Lower leg skin (tissue), 4 donors: ENCODE data around the gene S1PR3. TPM values are rescaled to one million over a fixed set of nuclear protein-coding genes. Genes with fewer than 3 reads are reported as not detected.
A peak's percentile ranks its signal among the peaks of the same experiment; 100 is the strongest.
"Not testable (repeated sequence)": the region's sequence is repeated elsewhere in the genome, so short reads cannot be mapped to it uniquely, and the experiment has no call there.

ENCODE experiments used
- DNase-seq, 2 donors: peaks; one replicate each; pipeline ENCODE4 v3.0.0-alpha.2; 2019; ENCODE audit warnings: low spot score in 2 of 2
- H3K4me3 ChIP-seq: fragments of 200-600 bp; sonication (generic); 2 replicates; pipeline ENCODE4 v1.5.1; 2017; ENCODE audit warnings: mild to moderate bottlenecking, low read depth; ENCODE audit not compliant: poor library complexity, severe bottlenecking
- POLR2A ChIP-seq, 2 donors: fragments of 450-650 bp; IDR thresholded peaks; one replicate each; pipeline ENCODE4 v1.6.1; 2016 to 2017; ENCODE audit warnings: antibody characterized with exemption in 2 of 2, mild to moderate bottlenecking in 1 of 2, moderate library complexity in 1 of 2
- WGBS, 2 donors: methylation state at CpG; one replicate each; pipeline ENCODE4 v1.1.5; 2018; 5-methylcytosine and 5-hydroxymethylcytosine counted together
- intact Hi-C: fragments of 100-400 bp; cut with DNase I; formaldehyde crosslinking; loops from one replicate; pipeline ENCODE4 v1.15.0; 2023; ENCODE audit warnings: low total_unique reads
- total RNA-seq, 4 donors: library from RNA; depleted of rRNA; stranded (reverse); fragments of >200 nt; gene quantifications; one replicate each; pipeline ENCODE4 v1.1.0, GENCODE V29; 2016
- TF ChIP-seq, protein P1 (sequence below), 3 donors: fragments of 450-650 bp; IDR thresholded peaks; one replicate each; pipeline ENCODE4 v1.5.1; 2016; ENCODE audit warnings: antibody characterized with exemption in 3 of 3, mild to moderate bottlenecking in 3 of 3, moderate library complexity in 2 of 3

Gene S1PR3
- total RNA-seq = 10 to 100 TPM in 1 of 4 donors, 1 to 10 TPM in 3; 3.1 to 10.9 (median 7.2) TPM

DNA sequence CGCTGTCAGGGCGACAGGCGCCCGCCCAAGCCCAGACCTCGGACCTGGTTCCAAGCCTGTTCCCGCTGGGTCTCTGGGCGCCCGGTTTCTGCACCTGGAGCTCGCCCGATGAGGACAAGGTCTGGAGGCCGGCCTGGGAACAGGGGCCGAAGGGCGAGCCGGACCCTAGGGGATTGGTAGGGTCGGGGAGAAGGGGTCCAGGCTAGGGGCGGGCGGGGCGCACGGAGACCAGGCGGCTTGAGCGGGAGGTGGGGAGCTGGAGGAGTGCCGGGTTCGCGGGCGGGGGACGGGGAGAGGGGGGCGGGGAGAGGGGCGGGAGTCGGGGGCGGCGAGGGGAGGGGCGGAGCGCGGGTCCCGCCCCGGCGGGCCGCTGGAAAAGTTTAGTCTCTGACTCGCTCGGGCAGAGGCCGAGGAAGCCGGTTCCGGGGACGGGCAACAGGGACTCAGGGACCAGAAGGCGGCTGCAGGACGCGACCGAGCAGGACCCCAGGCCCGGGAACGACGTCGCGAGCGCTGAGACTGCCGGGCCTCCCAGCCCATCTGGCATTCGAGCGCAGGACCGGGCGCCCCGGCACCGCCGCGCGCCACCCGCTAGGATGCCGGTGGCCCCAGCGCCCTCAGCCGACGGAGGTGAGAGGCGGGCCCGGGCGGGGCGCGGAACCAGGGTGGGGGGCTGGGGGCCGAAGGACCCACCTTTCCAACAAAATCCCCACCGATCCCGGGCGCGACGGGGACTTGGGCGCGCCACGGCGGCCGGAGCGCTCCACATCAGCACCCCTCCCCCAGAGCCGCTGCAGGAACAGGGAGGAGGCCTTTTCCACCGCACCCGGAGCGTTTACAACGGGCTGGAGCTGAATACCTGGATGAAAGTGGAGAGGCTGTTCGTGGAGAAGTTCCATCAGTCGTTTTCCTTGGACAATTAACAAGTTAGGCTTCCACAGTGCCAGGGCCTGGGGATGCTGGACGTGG is at the start of gene S1PR3:
S1PR3 (plus strand) TSS at position 403 of the 969 bp plus-strand sequence. CDS start 9,733 bp downstream, outside the sequence.
- intact Hi-C loops = loop anchor here (5.0 kb wide), 1 partner anchor 604 kb away; the partner anchor contains the start of gene SPIN1
- WGBS, 2 donors = 3 to 6% methylated on average over 46 to 77 of the region's 94 CpGs
- DNase-seq = peak in 1 of 2 donors; percentile 90

DNA sequence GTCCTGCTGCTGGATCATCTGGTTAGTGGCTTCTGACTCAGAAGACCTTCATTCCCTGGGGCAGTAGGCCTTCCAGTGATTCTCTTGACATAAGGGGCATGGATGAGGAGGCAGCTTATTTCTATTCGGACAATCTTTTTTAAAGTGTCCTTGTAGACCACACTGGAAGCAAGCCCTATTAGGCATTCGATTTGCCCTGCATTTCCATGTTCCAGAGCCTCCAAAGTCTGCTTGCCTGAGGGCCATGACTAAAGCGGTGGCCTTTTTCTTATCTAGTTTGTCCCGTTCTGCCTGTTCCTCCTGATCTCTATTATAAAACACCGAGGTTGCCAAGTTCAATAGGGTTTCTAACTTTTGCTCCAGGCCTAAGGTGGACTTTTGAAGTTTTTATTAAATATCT is 49.7 kb upstream of the S1PR3 start:
- intact Hi-C loops, H3K4me3 ChIP-seq: not testable (repeated sequence)
- DNase-seq = peak in 1 of 2 donors; percentile 36
- 36 to 67% methylated on average over 5 of the region's 5 CpGs for WGBS, 2 donors

More for the DNA sequence above, at the start of gene S1PR3:
- TF ChIP-seq, protein P1, sequence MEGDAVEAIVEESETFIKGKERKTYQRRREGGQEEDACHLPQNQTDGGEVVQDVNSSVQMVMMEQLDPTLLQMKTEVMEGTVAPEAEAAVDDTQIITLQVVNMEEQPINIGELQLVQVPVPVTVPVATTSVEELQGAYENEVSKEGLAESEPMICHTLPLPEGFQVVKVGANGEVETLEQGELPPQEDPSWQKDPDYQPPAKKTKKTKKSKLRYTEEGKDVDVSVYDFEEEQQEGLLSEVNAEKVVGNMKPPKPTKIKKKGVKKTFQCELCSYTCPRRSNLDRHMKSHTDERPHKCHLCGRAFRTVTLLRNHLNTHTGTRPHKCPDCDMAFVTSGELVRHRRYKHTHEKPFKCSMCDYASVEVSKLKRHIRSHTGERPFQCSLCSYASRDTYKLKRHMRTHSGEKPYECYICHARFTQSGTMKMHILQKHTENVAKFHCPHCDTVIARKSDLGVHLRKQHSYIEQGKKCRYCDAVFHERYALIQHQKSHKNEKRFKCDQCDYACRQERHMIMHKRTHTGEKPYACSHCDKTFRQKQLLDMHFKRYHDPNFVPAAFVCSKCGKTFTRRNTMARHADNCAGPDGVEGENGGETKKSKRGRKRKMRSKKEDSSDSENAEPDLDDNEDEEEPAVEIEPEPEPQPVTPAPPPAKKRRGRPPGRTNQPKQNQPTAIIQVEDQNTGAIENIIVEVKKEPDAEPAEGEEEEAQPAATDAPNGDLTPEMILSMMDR (IDR thresholded peaks at IDR 0.05) = no peak
- no peak for TF ChIP-seq POLR2A (IDR thresholded peaks at IDR 0.05)
- H3K4me3 ChIP-seq = peak within 1 kb of the TSS; percentile 39

DNA sequence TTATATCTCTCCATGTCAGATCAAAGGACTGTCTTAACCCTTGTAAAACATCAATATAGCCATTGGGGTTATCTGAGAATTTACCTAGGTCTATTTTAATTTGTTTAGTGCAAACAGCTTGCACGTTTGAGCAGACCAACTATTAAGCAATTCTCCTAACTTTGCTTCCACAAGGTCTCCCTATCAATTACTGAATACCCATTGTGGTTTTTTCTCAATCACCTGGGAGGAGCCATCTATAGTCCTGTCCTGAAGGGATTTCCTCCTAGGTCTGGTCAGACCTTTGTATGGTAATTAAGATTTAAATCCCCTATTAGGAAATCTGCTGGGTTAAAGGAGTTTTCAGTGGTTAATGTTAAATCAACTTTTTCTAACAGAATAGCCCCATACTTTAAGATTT is 48.9 kb upstream of the S1PR3 start:
- intact Hi-C loops = no loop called here
- no peak overlapping the region for H3K4me3 ChIP-seq
- TF ChIP-seq, protein P1 (IDR thresholded peaks at IDR 0.05) = no peak
- TF ChIP-seq POLR2A (IDR thresholded peaks at IDR 0.05) = no peak
- no peak for DNase-seq
- WGBS, 2 donors = 27 to 38% methylated on average over 1 of the region's 1 CpG

DNA sequence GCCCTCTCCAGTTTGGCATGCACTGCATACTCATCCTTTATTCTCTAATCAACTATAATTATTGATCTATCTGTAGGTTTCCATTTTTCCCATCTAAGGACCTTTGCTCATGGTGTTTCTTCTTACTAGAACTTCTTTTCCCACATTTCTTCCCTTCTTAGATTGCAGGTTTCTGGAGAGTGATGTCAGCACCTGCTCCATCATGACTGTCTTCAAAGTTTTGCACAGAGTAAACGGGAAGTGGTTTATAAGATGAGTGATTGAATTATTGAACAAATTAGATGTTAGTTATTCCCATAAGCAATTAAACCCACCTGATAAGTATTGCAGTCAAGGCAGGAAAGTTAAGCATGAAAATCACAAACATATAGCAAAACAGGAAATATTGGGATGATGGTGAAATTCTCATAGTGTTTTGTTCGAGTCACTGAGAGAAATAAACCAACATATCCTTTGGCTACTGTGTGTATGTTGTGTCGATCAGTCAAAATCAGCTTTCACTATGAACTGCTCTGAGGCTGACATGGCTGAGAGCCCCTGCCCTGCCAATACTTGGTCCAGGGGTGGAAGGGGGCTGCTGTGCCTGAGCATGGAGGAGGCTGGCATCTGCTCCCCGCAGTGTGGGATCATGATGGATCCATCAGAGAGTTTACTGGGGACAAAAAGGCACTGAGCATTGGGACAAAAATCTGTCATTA is 45.5 kb upstream of the S1PR3 start:
- TF ChIP-seq POLR2A (IDR thresholded peaks at IDR 0.05) = no peak
- TF ChIP-seq, protein P1 (IDR thresholded peaks at IDR 0.05) = no peak
- peak in 1 of 2 donors; percentile 31 for DNase-seq
- WGBS, 2 donors = 52 to 65% methylated on average over 4 of the region's 4 CpGs

DNA sequence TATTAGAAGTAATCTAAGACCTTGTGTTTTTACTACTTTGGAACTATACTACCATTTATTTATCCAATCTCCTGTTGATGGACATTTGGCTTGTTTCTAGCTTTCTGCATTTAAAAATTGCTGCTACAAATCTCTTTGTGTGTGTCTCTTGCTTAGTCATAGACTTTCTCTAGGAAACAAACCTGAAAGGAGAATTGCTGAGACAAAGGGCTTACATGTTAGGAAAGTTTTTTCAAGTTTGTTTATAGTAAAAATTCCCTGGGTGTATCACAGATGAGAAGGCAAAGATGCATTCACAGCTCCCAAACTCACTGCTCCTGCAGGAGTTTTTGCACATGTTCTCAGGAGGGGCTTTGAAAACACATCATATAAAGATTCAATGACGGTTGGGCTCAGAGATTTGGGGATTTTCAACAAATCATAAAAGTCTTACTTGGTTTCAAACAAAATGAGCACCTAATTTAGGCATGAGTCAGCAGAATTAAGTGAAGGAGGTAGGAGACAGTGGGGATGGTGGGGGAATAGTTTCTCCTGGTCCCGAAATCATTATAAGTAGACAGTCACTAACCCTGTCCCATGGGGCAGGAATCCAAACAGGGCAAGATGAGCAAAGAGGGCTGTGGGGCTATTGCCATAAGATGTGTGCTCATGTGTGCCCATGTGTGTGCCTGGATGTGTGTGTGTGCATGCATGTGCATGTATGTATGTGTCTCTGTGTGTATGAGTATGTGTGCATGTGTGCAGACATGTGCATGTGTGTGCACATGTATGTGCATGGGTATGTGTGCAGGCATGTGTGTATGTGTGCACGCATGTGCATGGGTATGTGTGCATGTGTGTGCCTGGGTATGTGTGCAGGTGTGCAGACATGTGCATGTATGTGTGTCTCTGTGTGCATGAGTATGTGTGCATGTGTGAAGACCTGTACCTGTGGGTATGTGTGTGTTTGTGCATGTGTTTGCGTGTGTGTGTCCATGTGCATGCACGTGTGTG is 43.4 kb upstream of the S1PR3 start:
- TF ChIP-seq POLR2A (IDR thresholded peaks at IDR 0.05) = no peak
- TF ChIP-seq, protein P1 (IDR thresholded peaks at IDR 0.05) = no peak
- intact Hi-C loops = no loop called here
- peak in 1 of 2 donors; percentile 32 for DNase-seq
- 75 to 92% methylated on average over 5 of the region's 5 CpGs for WGBS, 2 donors
- H3K4me3 ChIP-seq = no peak overlapping the region

More for the DNA sequence above, 45.5 kb upstream of the S1PR3 start:
- no peak overlapping the region for H3K4me3 ChIP-seq
- intact Hi-C loops = no loop called here
